Inferior parietal cortex (tissue), 1 donor: ENCODE data around the gene DISP1.
A peak's percentile ranks its signal among the peaks of the same experiment; 100 is the strongest.
"Not testable (repeated sequence)": the region's sequence is repeated elsewhere in the genome, so short reads cannot be mapped to it uniquely, and the experiment has no call there.

Experiments
- DNase-seq: peaks from one replicate; pipeline ENCODE4 v3.0.0-alpha.2; 2016; ENCODE audit errors: extremely low spot score

DISP1 gene

DNA sequence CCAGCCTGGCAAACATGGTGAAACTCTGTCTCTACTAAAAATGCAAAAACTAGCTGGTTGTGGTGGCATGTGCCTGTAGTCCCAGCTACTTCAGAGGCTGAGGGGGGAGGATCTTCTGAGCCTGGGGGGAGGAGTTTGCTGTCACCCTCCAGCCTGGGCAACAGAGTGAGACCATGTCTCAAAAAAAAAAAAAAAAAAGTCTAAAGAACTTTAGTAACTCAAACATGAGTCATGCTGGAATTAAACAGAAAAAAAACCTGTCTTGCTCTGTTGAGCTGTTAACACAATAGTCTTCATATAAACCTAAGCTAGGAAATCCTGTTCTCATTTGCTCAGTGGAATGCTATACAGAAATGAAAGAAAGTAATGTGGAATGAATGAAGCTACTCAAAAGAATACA, 16.7 kb upstream of the DISP1 start:
- no peak for DNase-seq

DNA sequence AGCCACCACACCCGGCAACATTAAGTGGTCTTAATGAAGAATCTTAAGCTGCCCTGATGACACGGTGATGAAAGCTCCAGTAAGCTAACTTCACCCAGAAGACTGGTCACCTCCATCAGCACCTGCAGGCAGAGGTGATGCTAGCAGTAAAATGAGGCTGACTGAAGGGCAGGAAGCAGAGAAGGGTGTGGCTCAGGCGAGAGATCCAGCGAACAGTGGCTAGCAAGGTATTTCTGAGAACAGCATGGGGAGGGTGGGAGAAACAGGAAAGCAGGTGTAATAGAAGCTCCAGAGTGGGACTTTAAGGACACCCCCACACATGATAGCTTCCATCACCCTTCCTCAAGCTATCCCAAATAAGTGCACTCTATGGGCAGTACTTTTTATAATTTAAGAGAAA, 15.9 kb upstream of the DISP1 start:
- no peak for DNase-seq

DNA sequence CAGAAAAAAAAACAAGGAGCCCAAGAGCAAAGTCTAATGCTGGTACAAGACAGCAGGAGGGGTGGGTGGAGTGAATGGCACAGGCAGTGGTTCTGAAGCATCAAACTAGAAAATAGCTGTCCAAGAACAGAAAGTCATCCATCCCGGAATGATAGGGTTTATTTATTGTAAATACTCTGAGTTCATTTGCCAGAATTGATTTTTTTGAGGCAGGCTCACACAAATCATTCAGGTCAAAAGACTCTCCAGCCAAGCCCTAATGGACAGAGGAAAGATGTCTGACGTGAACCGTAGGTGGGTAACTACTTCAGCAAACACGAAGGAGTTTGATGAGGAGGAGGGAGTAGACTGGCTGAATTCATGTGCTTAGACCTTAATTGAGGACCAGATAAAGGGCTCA, 13.8 kb upstream of the DISP1 start:
- DNase-seq = no peak

DNA sequence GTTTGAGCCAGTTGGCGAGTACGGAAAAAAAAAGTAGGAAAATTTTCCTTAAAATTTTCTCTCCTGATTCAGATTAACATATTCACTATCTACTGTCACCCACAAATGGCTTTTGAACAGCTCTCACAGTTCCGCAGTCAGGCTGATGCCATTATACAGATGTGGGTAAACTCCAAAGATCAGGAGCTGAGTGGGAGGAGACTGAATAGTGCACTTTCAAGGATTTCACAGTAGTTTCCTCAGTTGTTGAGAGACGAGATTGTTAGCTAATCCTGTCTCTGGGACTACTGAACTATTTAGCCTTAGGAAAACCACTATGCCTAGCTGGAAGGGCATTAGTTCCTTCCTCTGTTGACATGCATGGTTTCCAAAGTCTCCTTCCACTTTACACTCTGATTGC, 3.2 kb upstream of the DISP1 start:
- DNase-seq = no peak

DNA sequence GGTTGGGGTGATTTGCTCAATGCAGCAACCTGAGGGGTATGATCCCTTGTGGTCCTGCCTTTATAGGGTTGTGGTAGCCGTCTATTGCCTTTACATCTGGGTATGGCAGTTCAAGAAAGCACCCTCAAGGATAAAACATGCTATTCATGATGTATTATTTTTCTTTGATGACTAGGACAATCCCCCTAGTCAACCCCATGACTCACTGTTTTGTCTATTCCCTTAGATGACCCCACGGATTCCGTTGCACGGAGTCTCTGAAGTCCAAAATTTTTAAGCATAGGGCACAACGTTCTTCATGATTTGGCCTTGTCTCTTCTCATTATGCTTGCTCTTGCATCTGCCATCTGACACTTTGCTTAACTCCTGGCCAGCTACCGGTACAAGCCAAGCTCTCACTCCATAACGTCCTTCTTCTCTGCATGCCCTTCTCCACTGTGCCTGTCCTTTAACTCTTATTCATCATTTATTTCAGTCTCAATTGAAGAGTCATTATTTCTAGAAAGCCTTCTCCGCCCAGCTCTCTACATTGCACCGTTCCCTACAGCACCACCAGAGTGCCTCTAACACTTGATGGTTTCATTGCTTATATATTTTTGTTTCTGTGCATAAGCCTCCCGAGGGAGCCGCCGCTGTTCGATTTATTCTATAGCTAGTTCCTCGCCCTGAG, 838 bp upstream of the DISP1 start:
- no peak for DNase-seq

DNA sequence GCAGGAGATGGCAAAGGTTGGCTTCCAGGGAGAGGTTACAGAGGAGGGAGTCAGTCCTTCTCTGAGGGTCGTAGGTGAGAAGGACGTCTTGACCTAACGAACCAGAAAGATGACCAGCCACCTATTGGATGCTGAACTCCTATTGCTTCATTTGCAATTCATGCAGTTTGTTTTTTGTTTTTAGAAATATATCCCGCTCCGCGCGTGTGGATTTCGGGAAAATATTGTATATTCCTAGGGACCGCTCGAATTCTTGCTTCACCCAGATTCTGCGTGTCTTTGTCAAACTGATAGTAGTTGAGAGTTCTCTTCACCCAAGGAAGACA, 564 bp downstream of the DISP1 start:
- DNase-seq = peak; percentile 30

DNA sequence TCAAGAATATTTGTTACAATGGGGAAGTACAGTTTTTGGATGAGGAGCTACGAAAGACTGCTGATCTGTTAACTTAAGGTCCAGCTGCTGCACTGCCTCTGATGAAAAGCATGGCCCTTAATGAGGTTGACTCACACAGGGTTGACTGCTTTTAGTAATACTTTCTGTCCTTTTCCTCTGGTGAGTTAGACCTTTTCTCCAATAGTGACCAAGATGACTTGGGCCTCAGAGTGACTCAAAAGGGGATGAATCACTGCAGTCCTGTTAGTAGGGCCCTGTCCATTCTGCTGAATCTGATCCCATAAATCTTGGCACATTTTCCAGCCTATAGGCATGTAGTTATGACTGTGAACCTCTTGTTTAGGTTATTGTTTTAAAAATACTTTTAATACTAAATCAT, 2.7 kb downstream of the DISP1 start:
- DNase-seq = no peak

DNA sequence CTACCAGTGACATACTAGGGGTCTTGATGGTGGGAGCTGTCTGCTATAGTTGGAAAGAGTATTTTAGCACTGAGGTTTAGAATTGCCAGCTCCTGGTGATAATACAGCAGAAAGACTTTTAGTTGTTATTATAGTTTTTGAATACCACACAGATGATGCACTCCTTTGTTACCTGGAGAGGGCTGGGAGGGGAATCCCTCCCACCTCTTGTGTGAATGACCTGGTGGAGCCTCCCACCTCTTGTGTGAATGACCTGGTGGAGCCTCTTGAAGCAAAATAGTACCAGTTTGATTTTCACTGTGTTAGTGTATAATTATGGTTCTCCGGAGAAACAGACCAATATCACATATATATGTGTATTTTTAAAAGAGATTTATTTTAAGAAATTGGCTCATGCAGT, 3.3 kb downstream of the DISP1 start:
- no peak for DNase-seq

DNA sequence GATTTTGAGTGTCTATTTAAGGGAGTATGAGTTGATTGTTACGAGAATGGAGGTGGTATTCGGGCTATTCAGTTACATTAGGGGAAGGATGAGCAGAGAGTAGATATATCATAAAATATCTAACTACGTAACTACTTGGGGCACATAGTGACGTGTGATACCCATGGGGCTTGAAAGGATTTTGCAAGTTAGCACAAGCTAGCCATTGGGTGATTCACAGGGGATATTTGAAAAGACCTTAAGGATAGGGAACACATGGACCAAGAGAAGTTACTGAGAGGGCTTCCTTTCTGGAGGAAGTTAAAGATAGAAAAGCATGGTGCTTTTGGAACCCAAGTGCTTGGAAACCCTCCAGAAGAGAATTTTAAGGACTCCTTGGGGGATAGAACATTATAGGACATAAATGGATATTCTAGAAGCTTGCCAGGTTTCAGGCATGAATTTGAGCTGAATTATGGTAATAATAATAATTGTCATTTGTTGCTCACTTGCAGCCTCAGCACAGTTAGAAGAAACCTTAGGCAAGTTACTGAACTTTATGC, 5.4 kb downstream of the DISP1 start:
- no peak for DNase-seq

DNA sequence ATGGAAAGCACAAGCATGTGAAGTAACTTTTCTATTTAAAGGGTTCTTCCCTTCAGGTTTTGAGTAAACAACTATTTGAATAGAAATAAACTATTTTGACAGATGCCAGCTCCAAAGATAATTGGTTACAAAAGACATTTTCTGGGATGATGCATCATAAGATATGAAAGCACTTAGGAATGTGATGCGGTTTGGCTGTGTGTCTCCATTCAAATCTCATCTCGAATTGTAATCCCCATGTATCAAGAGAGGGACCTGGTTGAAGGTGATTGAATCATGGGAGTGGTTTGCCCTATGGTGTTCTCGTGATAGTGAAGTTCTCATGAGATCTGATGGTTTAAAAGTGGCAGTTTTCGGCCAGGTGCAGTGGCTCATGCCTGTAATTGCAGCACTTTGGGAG, 6.4 kb downstream of the DISP1 start:
- no peak for DNase-seq

DNA sequence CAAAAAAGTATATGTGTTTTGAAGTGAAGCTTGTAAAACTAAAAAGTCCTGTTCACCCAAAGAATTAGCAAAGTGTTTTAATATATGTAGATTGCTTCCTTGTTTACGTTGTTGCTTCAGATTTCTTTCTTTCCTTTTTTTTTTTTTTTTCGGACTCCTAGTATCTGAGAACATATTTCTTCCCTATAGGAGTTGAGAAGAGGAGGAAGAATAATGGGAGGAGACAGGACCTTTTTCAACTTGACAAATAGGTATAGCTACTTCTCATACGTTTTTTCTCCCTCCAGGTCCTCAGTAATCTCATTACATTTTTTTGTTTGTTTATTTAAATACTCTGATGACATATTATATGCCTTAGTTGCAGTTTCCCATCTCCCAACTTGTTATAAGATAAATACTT, 8.9 kb downstream of the DISP1 start:
- DNase-seq = no peak

DNA sequence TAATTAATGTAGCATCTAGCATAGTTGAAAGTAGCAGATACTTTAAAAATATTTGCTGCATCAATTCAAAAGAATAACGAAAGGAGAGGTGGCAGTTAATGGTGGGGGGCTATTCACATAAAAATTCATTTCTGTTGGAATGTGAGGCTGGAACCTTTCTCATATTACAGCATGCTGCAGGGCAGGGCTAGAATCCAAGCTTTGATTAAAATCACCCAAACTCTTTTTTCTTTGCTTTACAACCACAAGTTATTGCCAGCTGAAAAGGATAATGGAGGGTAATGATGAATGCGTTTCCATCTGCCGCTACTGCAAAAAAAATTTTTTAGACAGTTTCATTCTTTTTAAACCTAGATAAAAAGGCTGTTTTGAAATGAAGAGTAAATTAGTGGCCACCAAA, 9.8 kb downstream of the DISP1 start:
- DNase-seq = no peak

DNA sequence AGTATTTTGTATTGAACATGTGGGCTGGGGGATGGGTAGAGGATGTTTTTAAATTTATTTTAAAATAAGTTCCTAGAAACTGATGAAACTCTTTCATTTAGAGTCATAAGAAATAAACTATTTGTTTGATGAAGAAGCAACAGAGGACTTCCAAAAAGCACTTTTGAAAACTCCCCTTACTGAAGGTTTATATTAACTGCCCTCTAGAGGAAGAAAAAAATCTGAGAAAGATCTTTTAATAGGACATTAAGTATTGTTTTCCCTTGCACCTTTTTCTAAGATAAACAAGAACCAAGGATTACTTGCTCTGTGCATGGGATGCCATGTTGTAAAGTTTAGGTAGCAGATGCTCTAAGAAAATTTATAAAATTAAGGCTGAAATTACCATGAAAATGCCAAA, 14.1 kb downstream of the DISP1 start:
- no peak for DNase-seq

DNA sequence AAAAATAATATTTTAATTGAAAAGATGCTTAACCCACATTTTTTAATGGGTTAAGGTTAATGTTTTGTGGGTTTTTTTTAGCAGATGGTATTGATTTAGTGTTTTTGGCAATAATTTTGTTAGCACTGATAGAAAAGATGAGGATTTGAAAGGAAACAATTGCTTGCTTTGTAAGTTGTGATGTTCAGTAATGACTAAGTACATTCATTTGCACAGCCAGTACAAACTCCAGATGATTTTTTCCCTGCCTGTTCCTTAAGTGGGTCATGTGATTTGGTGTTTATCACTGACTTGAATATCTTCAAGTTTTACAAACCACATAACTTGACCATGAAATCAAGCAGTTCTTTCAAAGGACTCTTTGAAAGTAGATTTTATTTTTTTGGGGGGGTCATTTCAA, 15.0 kb downstream of the DISP1 start:
- no peak for DNase-seq

DNA sequence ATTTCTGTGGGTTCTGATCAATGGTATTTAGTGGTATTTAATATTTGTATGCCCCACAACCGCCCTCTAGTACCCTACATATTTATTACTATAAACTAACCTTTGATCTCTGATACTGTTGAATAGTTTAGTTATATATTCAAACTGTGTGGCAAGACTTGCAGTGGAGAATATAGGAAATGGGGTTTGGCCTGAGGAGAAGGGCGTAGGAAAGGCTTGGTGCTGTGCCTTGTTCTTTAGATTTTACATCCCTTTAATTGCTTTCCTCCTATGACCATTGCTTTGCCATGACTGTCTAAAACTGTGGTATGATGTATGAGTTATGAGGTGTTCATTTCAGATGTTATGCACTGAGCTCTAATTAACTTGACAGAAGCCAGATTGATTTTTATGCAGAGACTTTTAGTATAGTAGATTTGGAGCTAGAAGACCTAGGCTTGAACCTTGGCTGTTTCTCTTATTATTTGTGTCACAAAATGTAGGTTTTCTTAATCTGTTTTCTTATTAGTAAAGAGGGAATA, 18.6 kb downstream of the DISP1 start:
- DNase-seq = no peak

DNA sequence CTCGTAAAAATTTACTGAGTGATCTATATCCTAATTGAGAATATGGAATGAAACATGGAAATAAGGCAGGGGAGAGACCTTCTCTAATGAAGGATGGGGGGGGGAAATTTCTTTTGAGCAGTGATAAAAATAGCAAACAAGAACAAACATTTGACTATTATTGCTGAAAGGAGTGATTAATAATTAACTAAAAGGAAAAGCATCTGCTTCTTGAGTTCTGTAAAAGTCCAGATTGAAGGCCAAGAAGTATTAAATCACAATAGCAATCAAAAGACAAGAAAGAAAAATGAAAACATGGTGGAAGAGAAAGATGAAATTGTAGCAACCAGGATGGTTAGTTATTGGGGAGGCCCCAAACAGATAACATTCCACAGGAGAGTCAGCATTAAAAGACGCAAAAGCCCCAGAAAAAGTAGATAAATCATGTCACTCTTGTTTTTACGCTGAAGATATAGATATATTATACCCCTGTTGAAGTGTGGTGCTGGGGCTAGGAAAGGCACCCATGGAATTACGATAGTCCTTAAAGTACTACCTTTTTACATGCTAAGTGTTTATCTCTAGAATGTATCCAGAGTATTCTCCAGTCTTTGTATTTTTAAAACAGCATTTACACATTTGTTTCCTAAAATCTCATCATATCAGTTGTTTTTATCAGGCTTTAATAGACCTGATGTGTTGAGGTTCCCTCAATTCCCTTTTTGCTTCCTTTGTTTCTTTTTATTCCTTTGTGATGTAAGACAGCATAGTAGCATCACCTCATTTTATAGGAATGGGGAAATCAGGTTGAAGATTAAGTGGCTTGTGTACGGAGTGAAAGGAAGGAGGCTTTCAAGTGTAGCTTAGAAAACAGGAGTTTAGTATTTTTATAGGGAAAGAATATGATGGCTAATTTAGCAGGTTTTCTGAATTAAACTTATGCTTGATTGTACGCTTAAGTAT, 28.9 kb downstream of the DISP1 start:
- no peak for DNase-seq

DNA sequence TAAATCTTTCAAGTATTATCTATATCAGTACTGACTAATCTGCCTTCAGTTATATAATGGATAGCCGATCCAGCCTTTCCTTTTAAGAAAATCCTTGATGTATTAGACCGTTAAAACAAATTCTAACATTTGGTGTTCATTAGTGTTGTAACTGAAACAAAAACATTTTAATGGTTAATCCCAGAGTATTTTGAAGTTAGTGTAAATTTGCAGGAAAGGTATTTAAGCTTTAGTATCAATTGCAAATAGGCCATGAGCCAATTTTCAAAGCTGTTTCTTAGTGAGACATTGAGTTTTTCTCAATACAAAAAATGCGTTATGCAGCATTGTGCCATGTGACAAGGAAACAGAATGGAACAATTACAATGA, 29.6 kb downstream of the DISP1 start:
- DNase-seq = no peak

DNA sequence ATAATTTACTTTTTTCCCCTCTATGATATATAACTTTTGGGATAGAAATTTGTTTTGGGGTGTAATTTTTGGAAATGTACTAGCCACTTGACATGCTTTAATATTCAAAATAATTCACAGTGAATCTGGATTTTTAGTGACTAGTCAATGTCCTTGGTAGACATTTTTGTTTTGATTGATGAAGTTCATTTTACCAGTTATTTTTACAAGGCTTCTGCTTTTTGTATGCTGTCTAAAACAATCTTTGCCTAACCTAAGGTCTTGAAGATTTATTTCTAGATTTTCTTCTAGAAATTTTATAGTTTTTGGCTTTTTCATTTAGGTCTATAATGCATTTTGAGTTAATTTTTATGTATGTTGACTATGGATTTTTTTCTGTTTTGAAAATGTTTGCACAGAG, 30.9 kb downstream of the DISP1 start:
- DNase-seq = no peak

DNA sequence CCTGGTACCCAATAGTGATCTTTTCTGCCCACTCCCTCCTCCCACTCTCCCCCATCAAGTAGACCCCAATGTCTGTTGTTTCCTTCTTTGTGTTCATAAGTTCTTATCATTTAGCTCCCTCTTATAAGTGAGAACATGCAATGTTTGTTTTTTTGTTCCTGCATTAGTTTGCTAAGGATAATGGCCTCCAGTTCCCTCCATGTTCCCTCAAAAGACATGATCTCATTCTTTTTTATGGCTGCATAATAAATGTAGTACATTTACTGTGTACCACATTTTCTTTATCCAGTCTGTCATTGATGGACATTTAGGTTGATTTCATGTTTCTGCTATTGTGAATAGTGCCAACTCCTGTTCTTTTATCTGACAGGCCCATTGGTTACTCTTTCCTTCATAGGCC, 35.7 kb downstream of the DISP1 start:
- DNase-seq = not testable (repeated sequence)

DNA sequence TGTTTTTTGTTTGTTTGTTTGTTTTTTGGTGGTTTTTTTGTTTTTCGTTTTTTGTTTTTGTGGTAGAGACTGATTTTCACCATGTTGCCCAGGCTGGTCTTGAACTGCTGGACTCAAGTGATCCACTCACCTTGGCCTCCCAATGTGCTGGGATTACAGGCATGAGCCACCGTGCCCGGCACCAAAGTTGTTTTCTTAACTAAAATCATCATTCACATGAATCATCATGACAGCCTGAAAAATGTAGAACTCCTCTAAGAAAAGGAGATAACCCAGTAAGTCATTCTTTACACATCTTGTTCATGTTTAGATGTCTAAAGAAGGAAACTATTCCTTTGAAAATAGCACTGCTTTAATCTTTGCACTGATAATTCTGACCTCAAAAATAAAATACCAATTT, 37.5 kb downstream of the DISP1 start:
- no peak for DNase-seq

DNA sequence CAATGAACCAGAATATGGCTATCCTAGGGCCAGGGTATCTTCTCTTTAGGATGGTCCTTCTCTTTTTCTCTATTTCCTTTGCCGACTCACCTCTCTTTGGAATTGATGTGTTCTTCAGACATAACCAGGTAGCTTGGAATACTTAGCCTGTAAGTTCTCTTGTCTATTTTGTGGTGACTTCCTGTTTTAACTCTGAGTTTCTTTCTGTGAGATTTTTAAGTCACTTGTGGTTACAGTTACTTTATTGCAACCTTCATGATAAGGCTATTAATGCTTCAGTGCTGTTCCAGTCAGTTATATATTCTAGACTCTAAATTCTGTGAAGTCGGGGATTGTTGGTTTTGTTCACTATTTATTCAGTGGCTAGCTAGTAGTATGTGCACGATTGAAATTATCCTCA, 46.2 kb downstream of the DISP1 start:
- DNase-seq = no peak
